AG09319 (cell line): ENCODE measurements around the gene CABP4.

Source experiments
- DNase-seq: peaks from one replicate; pipeline ENCODE4 v3.0.0-alpha.2; 2010; ENCODE audit warnings: low read depth; ENCODE audit errors: extremely low read depth
- TF ChIP-seq, protein P1 (sequence below): IDR thresholded peaks from 2 replicates; pipeline ENCODE4 v1.5.1; 2011; ENCODE audit warnings: low read depth, mild to moderate bottlenecking, inconsistent platforms, low read length, moderate library complexity

CABP4 gene

DNA sequence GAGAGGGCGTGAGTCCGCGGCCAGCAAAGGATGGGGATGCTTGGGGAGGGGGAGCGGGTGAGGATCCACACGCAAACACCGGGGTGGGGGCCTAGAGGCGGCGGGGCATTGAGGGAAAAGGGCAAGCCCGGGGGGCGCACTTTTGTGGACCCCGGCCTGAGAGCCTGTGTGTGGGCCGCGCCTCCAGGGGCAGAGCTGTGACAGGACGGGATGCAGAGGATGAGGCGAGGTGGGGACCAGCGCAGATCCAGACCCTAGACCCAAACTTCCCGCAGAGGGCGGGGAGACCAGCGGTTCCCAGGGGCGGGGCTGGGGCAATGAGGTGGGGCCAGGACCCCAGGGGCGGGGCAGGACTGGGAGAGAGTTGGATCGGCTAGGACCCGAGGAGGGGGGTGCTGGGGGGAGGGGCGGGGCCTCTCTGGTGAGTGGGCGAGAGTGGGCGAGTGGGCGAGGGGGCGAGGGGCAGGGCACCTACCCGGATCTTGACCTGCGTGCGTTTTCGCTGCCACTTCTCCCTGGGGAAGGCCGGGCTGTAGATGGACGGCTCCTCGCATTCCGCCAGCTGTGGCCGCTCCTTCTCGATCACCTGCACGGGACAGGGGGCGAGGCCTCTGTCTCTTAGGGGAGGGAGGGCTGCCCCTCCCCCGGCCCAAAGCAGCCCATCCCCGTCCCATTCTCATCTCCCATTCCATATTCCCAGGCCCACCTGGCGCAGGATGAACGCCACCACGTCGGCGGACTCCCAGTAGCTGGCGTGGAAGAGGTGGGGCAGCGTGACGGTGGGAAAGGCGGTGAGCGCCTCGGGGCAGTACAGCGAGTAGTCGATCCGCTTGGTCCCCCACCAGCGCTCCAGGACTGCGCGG is 39.4 kb downstream of the CABP4 start:
- TF ChIP-seq, protein P1, sequence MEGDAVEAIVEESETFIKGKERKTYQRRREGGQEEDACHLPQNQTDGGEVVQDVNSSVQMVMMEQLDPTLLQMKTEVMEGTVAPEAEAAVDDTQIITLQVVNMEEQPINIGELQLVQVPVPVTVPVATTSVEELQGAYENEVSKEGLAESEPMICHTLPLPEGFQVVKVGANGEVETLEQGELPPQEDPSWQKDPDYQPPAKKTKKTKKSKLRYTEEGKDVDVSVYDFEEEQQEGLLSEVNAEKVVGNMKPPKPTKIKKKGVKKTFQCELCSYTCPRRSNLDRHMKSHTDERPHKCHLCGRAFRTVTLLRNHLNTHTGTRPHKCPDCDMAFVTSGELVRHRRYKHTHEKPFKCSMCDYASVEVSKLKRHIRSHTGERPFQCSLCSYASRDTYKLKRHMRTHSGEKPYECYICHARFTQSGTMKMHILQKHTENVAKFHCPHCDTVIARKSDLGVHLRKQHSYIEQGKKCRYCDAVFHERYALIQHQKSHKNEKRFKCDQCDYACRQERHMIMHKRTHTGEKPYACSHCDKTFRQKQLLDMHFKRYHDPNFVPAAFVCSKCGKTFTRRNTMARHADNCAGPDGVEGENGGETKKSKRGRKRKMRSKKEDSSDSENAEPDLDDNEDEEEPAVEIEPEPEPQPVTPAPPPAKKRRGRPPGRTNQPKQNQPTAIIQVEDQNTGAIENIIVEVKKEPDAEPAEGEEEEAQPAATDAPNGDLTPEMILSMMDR: no peak

DNA sequence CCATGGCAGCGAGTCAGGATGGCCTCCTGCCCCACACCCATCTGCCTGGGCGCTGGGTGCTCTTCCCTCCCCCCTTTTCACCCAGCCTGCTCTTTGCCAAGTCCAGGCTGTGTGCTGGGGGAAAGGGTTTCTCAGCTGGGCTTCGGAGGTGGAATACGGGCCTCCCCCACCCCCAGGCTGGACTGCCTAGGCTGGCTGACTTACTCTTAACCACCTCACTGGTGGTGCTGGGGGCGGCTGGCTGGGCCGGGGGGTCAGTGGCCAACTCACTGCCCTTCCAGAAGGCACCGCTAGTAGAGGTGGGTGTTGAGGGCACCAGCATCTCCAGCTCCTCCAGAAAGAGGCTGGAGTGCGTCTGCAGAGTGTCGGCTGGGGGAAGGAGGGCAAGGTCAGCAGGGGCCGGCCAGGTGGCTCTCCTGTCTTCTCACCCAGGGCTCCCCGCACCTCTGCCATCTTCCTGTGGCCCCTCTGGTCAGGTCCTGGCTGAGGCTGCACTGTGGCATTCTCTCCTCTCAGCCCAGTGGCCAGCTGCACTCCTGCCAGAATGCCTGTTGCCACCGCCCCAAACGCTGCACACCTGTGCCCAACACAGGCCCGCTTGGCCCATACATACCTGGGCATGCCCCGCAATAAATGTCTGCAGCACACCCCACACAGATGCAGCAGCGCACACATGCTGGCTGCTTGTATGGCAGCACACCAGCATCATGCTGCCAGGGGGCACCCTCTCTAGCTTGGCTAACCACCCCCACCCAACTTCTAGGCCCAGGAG is 40.3 kb downstream of the CABP4 start:
- TF ChIP-seq, protein P1: no peak
- DNase-seq: no peak

More for the DNA sequence above, 39.4 kb downstream of the CABP4 start:
- no peak for DNase-seq

DNA sequence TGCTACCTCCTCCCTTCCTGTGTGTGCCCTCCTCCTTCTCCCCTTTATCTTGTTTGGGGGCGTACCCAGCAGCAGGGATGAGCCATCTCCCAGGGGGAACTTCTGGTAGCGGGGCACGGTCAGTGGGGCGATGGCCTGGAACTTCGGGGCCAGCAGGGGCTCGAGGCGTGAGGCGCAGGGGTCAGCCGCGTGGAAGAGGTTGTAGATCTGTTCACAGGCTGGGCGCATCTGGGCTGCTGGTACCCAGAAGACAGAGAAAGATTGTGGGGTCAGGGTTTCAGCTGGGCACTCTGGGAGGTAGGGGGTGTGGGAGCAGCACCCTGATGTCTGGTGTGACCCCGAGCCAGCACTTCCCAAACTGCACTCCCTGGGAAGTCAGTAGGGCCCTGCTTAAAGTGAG is 41.0 kb downstream of the CABP4 start:
- DNase-seq: no peak
- TF ChIP-seq, protein P1: no peak

DNA sequence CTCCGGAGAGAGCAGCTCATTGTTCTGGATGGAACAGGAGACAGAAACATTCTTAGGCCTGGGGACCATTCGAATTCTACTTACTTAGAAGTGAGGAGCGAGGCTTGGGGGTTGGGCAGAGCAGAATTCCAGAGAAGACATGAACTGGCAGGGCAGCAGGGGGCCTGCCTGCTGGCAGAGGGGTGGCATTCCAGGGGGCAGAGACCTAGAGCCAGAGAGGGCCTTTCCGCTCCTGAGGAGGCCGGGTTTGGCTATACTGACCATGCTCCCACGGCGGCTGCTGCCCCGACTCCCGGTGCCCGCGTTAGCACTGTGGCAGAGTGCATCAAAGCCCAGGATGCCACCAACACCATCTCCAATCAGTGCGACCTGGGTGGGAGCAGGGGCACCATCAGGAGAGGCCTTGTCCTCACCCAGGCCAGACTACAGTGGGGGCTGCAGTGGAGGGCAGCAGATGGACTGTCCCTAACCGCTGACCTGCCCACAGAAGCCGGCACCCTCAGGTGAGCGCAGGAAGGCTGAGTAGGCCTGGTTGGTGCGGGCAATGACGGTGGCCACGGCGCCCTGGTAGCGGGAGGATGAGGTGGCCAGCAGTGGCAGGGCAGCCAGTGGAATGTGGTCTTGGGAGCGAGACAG is 42.6 kb downstream of the CABP4 start:
- no peak for DNase-seq

DNA sequence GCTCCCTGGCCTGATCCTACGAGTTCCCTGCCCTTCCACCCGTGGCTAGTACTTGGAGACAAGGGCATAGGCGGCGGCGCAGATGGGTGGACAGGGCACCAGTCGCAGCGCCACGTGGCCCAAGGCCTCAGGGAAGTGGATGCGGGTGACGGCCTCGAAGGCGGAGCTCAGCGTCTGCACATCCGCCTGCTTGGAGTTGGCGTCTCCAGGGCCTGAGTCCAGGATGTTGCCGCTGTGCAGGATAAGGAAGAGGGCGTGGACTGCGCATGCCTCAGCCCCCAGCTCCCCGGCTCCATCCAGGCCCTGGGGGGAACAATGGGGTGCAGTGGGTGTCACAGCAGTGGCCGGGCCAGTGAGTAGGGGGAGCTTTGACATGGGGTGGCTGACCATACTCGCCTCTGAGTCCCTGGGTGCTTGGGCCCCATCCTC is 43.4 kb downstream of the CABP4 start:
- no peak for DNase-seq
- TF ChIP-seq, protein P1: no peak

More for the DNA sequence above, 42.6 kb downstream of the CABP4 start:
- TF ChIP-seq, protein P1: no peak

DNA sequence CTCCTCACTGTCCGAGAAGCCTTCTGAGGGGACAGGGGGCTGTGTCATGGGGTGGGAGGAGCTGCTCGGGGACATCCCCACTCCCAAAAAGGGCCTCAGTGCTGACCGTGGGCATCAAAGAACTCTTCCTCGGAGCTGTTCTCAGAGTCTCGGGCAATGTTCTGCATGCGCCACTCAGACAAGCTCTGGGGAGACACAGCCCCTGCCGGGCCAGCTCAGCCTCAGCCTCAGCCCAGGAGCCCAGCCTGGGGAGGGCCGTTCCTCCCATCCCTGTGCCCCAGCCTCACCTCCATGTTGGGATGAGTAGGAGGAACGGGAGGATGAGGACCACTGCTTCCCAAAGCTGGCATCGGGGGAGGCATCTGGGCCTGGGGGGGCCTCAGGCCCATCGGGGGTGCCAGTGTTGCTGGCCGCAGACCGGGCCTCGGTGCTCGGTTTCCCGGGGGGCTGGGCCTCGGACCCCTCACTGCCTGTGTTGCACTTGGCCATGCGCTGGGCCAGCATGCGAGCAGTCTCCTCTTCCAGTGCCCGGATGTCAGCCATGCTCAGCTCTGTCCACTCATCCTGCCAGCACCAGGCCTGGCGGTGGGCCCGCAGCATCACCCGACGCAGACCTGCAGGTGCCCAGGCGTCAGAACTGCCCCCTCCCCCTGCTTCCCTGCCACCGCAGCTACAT is 44.8 kb downstream of the CABP4 start:
- no peak for DNase-seq
- TF ChIP-seq, protein P1: no peak
